Upper lobe of right lung (tissue), 1 donor: Measurements from ENCODE around the gene ZNF750. TPM values are rescaled to one million over a fixed set of nuclear protein-coding genes. Genes with fewer than 3 reads are reported as not detected.

Experiments used
- ATAC-seq: fragments of 200-7000 bp; cut with Tn5 transposase; one replicate; pipeline ENCODE4 v1.9.1; 2020; ENCODE audit warnings: mild to moderate bottlenecking, moderate library complexity
- DNase-seq: peaks from one replicate; pipeline ENCODE4 v3.0.0-alpha.2; 2020
- H3K27ac ChIP-seq: fragments of 200-600 bp; one replicate; pipeline ENCODE4 v1.8.0; 2022
- H3K27me3 ChIP-seq: fragments of 200-600 bp; one replicate; pipeline ENCODE4 v1.8.0; 2022; ENCODE audit warnings: mild to moderate bottlenecking
- H3K36me3 ChIP-seq: fragments of 200-600 bp; one replicate; pipeline ENCODE4 v1.8.0; 2022
- H3K4me1 ChIP-seq: fragments of 200-600 bp; one replicate; pipeline ENCODE4 v1.8.0; 2022
- H3K4me3 ChIP-seq: fragments of 200-600 bp; one replicate; pipeline ENCODE4 v1.8.0; 2022; ENCODE audit warnings: mild to moderate bottlenecking
- H3K9me3 ChIP-seq: fragments of 200-600 bp; one replicate; pipeline ENCODE4 v1.8.0; 2022
- CTCF ChIP-seq: fragments of 200-600 bp; IDR thresholded peaks from one replicate; pipeline ENCODE4 v1.8.0; 2022; ENCODE audit warnings: antibody characterized with exemption
- intact Hi-C: fragments of 100-400 bp; cut with DNase I; formaldehyde crosslinking; loops from one replicate; pipeline ENCODE4 v1.11.0; 2022
- total RNA-seq: library from RNA; stranded (reverse); fragmentation: NEBNext Ultra II Directional; extraction: Animal tissue kit (Norgen Biotek cat#: 25700); gene quantifications from one replicate; pipeline ENCODE4 v1.2.1, GENCODE V29; 2021
- donor health status: DM: no; HTN: yes; CAD: no; lungs with severe emphysema.

The ZNF750 gene
- total RNA-seq, 1 donor from 2014 or later: 5.6 TPM

- no peak for ATAC-seq
- no peak for DNase-seq
- Histone ChIP-seq H3K36me3 (no peaks in the 10 kb centered on the region), H3K27ac (no peak overlapping the region), H3K9me3 (no peaks in the 10 kb centered on the region), H3K4me1 (peaks cover 8% of the 10 kb centered on the region), H3K27me3 (no peaks in the 10 kb centered on the region), H3K4me3 (no peak overlapping the region)
- intact Hi-C loops: no loop called here
- TF ChIP-seq CTCF: no peak
These were observed 42.8 kb downstream of the ZNF750 start for GRCh38 chr17:82797061-82797460.

- Histone ChIP-seq H3K36me3 (no peaks in the 10 kb centered on the region), H3K9me3 (no peaks in the 10 kb centered on the region), H3K4me3 (no peak overlapping the region), H3K4me1 (peaks cover 8% of the 10 kb centered on the region), H3K27me3 (no peaks in the 10 kb centered on the region), H3K27ac (peak overlapping the region; percentile 24)
- intact Hi-C loops: no loop called here
- no peak for TF ChIP-seq CTCF
- DNase-seq (peak; percentile 87), ATAC-seq (peak; percentile 85)
These were observed 44.2 kb downstream of the ZNF750 start for GRCh38 chr17:82795615-82796014.

GRCh38 chr17:82794781-82795482, 44.9 kb downstream of the ZNF750 start:
- no peak for DNase-seq
- TF ChIP-seq CTCF: no peak
- Histone ChIP-seq H3K4me1 (peaks cover 8% of the 10 kb centered on the region), H3K27me3 (no peaks in the 10 kb centered on the region), H3K36me3 (no peaks in the 10 kb centered on the region), H3K4me3 (no peak overlapping the region), H3K27ac (no peak overlapping the region), H3K9me3 (no peaks in the 10 kb centered on the region)
- intact Hi-C loops: no loop called here
- ATAC-seq: no peak

GRCh38 chr17:82793974-82794630, 45.7 kb downstream of the ZNF750 start:
- H3K27ac ChIP-seq: no peak overlapping the region

GRCh38 chr17:82791532-82791931, 48.3 kb downstream of the ZNF750 start:
- Histone ChIP-seq H3K27me3 (no peaks in the 10 kb centered on the region), H3K4me3 (no peak overlapping the region), H3K27ac (no peak overlapping the region), H3K36me3 (no peaks in the 10 kb centered on the region), H3K9me3 (no peaks in the 10 kb centered on the region), H3K4me1 (peaks cover 8% of the 10 kb centered on the region)
- DNase-seq (no peak), ATAC-seq (no peak)
- intact Hi-C loops: no loop called here
- no peak for TF ChIP-seq CTCF

More at GRCh38 chr17:82793974-82794630, 45.7 kb downstream of the ZNF750 start:
- no peak for ATAC-seq
- no peak for TF ChIP-seq CTCF
- no peak for DNase-seq
- intact Hi-C loops: no loop called here
- Histone ChIP-seq H3K4me3 (no peak overlapping the region), H3K27me3 (no peaks in the 10 kb centered on the region), H3K36me3 (no peaks in the 10 kb centered on the region), H3K9me3 (no peaks in the 10 kb centered on the region), H3K4me1 (peaks cover 8% of the 10 kb centered on the region)
